Measurements from ENCODE around the gene ELP4.

DNA sequence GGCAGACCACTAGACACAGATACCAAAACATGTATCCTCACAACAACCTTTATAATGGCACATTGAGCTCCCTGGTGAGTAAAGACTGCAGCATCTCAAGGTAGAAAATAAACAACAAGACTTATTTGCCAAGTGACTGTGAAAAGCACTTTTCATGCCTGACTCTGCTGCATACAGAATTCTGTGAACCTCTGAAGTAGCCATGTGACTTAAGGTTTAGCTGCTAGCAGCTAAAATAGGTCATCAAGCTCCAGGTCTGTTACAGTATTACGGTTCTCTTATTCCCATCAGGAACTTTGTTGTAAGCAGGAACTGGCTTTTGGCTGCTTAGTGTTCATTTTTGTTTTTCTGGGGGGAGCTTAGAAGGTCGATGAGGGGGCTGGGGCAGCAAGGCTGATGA lies 162.1 kb downstream of the ELP4 start:
- TF ChIP-seq, protein P1, sequence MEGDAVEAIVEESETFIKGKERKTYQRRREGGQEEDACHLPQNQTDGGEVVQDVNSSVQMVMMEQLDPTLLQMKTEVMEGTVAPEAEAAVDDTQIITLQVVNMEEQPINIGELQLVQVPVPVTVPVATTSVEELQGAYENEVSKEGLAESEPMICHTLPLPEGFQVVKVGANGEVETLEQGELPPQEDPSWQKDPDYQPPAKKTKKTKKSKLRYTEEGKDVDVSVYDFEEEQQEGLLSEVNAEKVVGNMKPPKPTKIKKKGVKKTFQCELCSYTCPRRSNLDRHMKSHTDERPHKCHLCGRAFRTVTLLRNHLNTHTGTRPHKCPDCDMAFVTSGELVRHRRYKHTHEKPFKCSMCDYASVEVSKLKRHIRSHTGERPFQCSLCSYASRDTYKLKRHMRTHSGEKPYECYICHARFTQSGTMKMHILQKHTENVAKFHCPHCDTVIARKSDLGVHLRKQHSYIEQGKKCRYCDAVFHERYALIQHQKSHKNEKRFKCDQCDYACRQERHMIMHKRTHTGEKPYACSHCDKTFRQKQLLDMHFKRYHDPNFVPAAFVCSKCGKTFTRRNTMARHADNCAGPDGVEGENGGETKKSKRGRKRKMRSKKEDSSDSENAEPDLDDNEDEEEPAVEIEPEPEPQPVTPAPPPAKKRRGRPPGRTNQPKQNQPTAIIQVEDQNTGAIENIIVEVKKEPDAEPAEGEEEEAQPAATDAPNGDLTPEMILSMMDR (IDR thresholded peaks at IDR 0.05 in 2 of 3, conservative IDR thresholded peaks at IDR 0.05 in 1 of 3; ENCODE audit: borderline replicate concordance in 1 of 3, insufficient read depth in 1 of 3, low read depth in 2 of 3, low read length in 2 of 3): no peak
- TF ChIP-seq POLR2A (IDR thresholded peaks at IDR 0.05; ENCODE audit: borderline replicate concordance, extremely low read depth, insufficient read depth, insufficient read length) (no peak), YY1 (IDR thresholded peaks at IDR 0.05; ENCODE audit: extremely low read depth, insufficient replicate concordance, low read depth, low read length) (no peak), EGR1 (IDR thresholded peaks at IDR 0.05; ENCODE audit: low read depth) (no peak)

Data from HCT116 (cell line).